Panc1 (cell line): ENCODE results near the gene NCK2.

Experiments used
- CTCF ChIP-seq: fragments of 450-650 bp; IDR thresholded peaks from 2 replicates; pipeline ENCODE4 v1.5.1; 2017; ENCODE audit warnings: mild to moderate bottlenecking
- POLR2AphosphoS5 ChIP-seq: IDR thresholded peaks from 2 replicates; pipeline ENCODE4 v1.6.1; 2012; ENCODE audit warnings: mild to moderate bottlenecking, low read depth, low read length, moderate library complexity
- REST ChIP-seq, 2 experiments: IDR thresholded peaks; 2 replicates each; pipeline ENCODE4 v1.6.1; 2011 to 2012; ENCODE audit warnings: low read depth in 2 of 2, control low read depth in 1 of 2, low read length in 1 of 2, mild to moderate bottlenecking in 1 of 2, moderate library complexity in 1 of 2; ENCODE audit not compliant: insufficient read depth in 1 of 2

DNA sequence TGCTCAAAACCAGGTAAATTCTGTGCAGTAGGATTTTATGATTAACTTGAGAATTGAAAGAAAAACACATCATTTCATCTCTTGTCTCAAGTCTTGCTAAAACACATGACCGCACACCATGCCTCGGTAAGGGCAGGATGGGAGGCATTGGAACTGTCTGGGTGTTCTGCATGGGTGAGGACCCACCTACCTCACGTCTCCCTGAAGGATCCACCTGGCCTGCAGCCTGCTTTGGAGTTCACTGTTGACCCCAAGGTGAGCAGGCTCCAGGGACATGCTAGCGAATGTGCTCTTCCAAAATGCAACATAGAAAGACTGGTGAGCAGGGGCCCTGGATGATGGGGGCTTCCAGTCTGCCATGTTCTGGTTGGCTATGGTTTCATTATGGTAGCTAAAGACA lies 131.5 kb downstream of the NCK2 start:
- TF ChIP-seq CTCF: no peak
- TF ChIP-seq POLR2AphosphoS5: no peak
- TF ChIP-seq REST (IDR thresholded peaks at IDR 0.05; ENCODE audit: insufficient read depth in 1 of 2, low read depth in 2 of 2, low read length in 1 of 2): no peak
